GM21529 (cell line): ENCODE results near the gene NF2.

Source experiments
- ATAC-seq: cut with Tn5 transposase; IDR thresholded peaks from one replicate; pipeline ENCODE4 v1.9.1; 2021; ENCODE audit not compliant: unreplicated experiment

NF2 gene

DNA sequence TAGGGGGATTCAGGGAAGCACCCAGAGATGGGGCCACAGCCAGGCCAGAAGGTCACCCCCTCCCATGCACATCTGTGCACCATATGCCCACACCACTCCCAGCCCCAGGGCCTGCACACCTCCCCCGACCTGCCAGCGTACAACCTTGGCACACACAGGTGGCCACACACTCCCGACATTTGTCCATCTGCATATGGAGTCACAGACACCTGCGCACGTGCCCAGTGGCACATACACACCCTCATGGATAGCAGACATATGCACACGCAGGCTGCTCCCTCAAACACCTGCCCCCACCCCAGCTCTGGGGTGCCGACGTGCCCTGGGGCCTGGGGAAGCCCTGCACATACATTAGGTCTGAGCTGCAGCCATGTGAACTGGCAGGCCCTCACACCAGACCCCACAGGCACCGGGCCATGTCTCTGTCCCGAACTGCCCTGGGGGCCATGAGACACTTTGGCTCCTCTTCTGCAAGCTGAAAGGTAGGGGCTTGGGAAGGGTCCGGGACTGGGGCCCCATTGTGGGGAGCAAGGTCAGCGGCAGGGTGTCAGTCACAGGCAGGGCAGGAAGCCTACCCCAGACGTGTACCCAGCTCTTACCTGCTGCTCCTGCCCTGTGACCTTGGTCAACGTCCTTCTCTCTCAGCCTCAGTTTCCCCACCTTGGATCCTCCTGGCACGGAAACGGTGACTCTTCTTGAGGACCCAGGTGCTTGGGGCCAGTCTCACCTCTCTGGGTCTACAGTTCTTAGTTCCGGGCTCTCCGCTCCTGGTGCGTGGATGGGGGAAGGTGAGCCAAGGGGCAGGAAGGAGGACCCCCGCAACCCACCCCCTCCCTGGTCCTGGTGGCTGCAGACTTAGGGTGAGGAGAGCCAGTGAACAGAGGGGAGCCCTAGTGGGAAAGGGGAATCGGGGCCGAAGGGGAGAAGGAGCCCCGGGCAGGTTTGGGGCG, 115.8 kb downstream of the NF2 start:
- no peak for ATAC-seq

- ATAC-seq = no peak
Measured at GRCh38 chr22:29719899-29720645, 116.6 kb downstream of the NF2 start, which contains the start of gene CABP7. TSS of gene CABP7 (plus strand) at chr22:29720003. CDS start at chr22:29720425, 422 bp downstream.

DNA sequence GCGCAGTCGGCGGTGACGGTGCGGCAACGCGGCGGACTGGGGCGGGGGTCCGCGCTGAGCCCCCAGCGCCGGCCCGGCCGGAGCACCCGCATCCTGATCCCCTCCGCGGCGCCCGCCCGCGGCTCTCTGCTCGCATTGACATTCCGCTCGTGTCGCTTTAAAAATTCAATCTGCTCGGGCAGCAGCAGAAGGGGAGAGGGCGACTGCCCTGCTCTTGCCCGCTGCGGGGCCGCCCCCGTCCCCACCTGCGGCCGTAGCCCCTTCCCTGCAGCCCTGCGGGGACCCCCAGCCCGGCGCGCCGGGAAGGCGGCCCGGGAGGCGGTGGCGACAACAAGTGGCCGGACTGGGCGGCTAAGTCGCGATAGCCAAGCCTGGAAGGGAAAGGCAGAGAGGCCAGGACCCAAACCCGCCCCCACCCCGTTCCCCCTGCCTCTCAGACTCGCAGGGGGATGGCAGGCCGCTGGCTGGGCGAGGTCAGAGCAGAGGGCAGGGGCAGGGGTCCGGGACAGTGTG, 117.4 kb downstream of the NF2 start:
- no peak for ATAC-seq

GRCh38 chr22:29722151-29722550, 118.7 kb downstream of the NF2 start:
- ATAC-seq = no peak

- no peak for ATAC-seq
Measured at GRCh38 chr22:29722587-29722986, 119.2 kb downstream of the NF2 start.

DNA sequence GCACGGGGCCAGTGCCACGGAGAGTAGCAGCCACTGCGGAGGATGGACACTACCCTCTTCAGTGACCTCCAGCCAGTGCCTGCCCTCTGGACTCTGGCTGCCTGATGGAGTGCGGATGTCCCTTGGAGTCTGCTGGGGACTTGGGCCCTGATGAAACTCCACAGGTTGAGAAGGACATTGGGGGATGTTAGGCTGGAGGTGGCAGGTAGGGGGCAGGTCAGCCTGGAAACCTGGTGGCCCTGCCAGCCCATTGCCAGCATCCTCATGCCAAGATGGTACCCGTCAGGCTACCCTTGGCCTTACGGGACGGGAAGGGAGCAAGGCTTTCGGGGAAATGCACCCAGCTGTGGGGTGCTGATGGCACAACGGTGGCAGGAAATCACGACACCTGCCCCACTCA, 120.3 kb downstream of the NF2 start:
- ATAC-seq = no peak

DNA sequence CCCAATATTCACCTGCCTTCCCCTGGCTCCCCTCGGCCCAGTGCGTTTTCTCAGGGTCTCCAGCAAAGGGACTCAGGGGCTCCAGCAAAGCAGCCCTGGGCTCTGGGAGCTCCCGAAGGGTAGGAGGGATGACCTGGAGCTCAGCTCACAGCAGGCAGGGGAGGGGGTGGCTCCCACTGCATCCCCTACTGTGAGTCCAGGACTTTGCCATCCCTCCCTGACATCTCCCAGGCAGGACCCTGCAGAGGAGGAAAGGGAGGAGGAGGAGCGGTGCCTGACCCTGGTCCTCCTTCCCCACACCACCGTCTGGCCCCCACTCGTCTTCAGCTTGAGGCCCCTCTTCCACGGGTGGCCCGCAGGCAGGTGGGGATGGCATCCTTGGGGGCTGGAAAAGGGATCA, 121.4 kb downstream of the NF2 start:
- ATAC-seq = no peak

DNA sequence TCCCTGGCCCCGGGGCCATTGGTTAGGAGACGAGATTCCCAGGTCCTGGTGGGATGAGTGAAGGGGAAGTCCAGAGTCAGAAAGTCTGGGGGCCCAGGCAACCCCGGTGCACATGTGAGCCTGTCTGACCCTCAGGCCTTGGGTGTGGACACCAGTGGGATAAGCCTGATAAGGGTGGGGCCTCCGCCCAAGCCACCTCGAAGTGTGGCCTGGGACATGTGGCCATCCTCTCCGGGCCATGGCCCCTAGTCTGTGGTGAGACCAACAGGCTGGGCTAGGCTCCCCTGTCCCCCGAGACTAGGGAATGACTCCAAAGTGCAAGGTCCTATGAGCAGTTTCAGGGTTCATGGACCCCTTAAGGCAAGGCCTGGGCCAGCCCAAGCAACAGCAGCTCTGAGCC, 122.7 kb downstream of the NF2 start:
- ATAC-seq = no peak

- no peak for ATAC-seq
Measured at GRCh38 chr22:29726512-29727130, 123.2 kb downstream of the NF2 start.

DNA sequence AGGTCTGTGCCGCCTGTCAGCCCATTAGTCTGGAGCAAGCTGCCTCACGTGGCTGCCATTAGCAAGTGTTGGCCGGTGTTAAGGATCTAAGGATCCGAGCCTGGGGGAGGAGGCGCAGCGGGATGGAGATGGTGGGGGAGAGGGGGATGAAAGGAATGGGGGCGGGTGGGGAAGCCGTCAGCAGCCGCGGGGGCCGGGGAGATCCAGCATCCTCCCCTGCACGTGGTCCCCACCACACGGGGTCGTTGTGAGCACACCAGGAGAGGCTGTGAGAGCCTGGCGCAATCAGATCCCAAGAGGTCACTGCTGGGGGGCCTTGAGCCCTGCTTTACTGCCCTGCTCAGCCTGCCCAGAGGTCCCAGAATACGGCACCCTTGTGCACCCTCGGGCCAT, 123.7 kb downstream of the NF2 start:
- no peak for ATAC-seq

DNA sequence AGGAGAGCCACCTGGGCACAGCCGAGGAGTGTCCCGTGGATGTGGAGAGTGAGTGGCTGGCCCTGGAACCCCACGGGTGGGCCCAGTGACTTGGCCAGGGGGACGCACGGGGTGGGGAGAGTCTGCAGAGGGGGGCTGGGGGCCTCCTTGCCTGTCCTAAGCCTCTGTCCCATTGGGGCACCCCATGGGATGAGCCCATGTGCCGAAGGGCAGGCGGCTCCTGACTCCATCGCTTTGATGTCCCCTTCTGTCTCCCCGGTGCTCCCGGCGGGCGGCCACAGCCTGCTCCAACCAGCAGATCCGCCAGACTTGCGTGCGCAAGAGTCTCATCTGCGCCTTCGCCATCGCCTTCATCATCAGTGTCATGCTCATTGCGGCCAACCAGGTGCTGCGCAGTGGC, 125.7 kb downstream of the NF2 start:
- ATAC-seq = no peak

GRCh38 chr22:29731058-29731850, 127.8 kb downstream of the NF2 start:
- no peak for ATAC-seq

DNA sequence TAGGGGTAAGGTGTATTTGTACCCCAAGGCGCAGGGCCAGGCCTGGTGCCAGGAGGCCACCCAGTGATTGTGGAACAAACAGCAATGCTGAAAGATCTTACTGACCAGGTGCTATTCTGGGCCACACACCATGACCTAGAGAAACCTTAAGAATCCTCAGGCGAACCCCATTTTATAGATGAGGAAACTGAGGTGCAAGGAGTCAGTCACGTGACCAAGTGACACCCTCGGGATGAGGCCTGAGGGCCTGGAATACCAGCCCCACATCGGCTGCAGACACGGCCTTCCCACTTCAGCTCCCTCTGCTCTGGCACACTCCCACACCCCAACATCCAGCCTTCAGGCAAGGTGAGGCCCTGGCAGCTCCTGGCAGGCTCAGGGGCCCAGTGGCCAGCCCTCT, 129.4 kb downstream of the NF2 start:
- ATAC-seq = no peak

GRCh38 chr22:29733362-29734201, 130.1 kb downstream of the NF2 start:
- no peak for ATAC-seq

DNA sequence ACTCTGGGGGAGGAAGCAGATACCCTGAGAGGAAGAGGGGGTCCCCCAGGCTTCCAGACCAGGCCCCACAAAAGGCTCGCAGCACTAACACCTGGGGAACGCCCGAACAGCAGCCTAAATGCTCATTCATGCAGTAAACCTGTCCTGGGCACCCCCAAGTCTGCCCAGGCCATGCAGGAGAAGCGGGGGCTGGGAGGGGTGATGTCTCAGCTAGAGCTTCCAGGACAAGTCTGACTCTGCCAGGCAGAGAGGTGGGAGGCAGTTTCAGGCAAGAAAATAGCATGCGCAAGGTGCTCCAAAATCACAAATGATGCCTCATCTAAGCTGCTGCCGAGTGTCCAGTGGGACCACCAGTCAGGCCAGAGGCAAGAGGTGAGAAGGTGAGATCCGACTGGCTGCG, 131.0 kb downstream of the NF2 start:
- no peak for ATAC-seq

DNA sequence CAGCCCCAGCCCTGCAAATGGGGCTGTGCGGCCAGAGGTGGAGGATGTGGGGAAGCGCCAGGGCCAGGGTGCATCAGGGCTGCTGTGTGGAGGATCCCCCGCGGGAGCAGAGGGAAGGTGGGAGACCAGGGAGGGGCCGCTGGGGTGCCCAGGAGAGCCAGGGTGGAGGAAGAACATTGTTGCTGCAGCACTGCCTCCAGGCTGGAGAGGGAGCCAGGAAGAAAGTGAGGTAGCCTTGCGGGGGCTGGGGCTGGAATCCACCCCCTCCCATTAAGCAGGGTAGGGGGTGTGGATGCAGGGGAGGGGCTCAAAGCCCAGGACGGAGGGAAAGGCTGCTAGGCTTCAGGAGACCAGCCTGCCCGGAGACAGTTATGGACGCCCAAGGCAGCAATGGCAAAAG, 131.4 kb downstream of the NF2 start:
- ATAC-seq = no peak

- no peak for ATAC-seq
Measured at GRCh38 chr22:29735416-29735815, 132.0 kb downstream of the NF2 start.

- no peak for ATAC-seq
Measured at GRCh38 chr22:29737251-29738117, 134.1 kb downstream of the NF2 start.
